Cardiac septum (tissue), 1 donor: ENCODE results near the gene CCDC122. TPM values are rescaled to one million over a fixed set of nuclear protein-coding genes. Genes with fewer than 3 reads are reported as not detected.

Experiments
- DNase-seq: peaks from one replicate; pipeline ENCODE4 v3.0.0-alpha.2; 2020; ENCODE audit warnings: low spot score
- intact Hi-C: fragments of 100-400 bp; cut with DNase I; formaldehyde crosslinking; loops from one replicate; pipeline ENCODE4 v1.14.0; 2022
- total RNA-seq: library from RNA; stranded (reverse); fragmentation: NEBNext Ultra II Directional; extraction: Animal tissue kit (Norgen Biotek cat#: 25700); gene quantifications from one replicate; pipeline ENCODE4 v1.2.1, GENCODE V29; 2021
- donor health status: DM: no; HTN: no; CAD: no.

The CCDC122 gene
- total RNA-seq, 1 donor from 2014 or later = 8.9 TPM

- no peak for DNase-seq
- intact Hi-C loops = no loop called here
Measured at GRCh38 chr13:43815204-43815603, 64.3 kb downstream of the CCDC122 start.

DNA sequence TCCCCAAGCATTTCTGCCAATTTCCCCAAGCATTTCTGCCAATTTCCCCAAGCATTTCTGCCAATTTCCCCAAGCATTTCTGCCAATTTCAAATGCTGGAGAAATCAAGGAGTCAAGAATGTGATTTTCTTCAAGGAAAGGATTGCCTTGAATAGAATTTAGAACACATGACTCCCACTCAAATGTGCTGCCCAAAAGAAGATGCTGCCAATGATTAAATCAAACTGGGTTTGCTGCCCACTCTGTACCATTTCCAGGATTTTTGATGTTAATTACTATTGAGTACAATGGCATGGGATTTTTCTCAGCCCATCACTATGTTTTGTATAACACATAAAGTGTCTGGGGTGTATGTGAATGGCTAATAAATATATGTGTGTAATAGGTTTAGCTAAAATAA, 70.9 kb downstream of the CCDC122 start:
- intact Hi-C loops = loop anchor here (5.0 to 10.0 kb wide), 2 partner anchors 69 to 614 kb away; partner anchors contain the start of genes CCDC122 and LACC1
- DNase-seq = no peak

DNA sequence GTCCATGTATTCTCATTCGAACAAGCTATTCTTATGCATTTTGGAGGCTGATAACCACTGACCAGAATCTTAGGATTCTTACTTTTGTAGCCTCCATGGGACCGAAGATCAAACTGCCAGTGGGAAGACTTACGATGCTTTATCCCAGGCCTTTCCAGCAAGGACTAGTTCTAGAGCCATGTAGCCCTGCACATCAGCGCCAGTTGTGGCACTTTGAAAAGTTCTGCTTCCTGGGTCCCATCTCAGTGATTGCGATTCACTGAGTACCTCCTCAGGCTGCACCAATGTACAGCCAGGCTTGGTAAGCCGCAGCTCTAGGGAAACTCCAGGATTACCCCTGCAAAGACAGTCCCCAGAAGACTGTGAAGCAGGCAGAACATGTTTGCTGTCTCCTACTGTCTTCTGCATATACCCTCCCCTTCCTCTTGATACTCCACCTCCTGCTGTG, 73.8 kb downstream of the CCDC122 start:
- DNase-seq = no peak
- intact Hi-C loops = loop anchor here (2.0 to 10.0 kb wide), 3 partner anchors 72 to 835 kb away; partner anchors contain the start of genes CCDC122 and LACC1

GRCh38 chr13:43805071-43805468, 74.5 kb downstream of the CCDC122 start:
- DNase-seq = no peak
- intact Hi-C loops = loop anchor here (2.0 to 10.0 kb wide), 3 partner anchors 72 to 834 kb away; partner anchors contain the start of genes CCDC122 and LACC1

GRCh38 chr13:43804461-43805070, 75.0 kb downstream of the CCDC122 start:
- intact Hi-C loops = loop anchor here (2.0 to 10.0 kb wide), 5 partner anchors 73 to 834 kb away; partner anchors contain the start of genes CCDC122 and LACC1
- DNase-seq = no peak

GRCh38 chr13:43802511-43802910, 77.0 kb downstream of the CCDC122 start:
- no peak for DNase-seq
- intact Hi-C loops = loop anchor here (5.0 to 10.0 kb wide), 3 partner anchors 495 to 715 kb away; no protein-coding TSS in a partner anchor

DNA sequence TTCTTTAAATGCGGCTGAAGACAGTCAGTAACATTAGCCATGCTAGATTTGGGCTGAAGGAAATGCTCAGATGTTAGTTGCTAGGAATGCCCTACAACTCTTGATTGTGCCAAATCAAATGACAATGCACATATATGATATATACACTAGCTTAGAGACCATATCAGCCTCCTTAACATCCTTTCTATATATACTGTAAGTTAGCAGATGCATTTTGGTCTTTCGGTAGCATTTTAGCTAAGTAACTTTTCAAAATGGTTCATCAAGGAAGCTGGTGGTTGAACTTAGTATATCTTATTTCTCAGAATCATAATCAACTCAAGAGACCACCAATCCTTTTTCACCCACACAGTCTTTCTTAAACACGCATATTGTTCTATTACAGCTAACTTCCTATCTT, 78.7 kb downstream of the CCDC122 start:
- intact Hi-C loops = loop anchor here (5.0 to 10.0 kb wide), 3 partner anchors 494 to 714 kb away; no protein-coding TSS in a partner anchor
- DNase-seq = no peak

GRCh38 chr13:43799191-43799590, 80.3 kb downstream of the CCDC122 start:
- DNase-seq = no peak
- intact Hi-C loops = no loop called here

DNA sequence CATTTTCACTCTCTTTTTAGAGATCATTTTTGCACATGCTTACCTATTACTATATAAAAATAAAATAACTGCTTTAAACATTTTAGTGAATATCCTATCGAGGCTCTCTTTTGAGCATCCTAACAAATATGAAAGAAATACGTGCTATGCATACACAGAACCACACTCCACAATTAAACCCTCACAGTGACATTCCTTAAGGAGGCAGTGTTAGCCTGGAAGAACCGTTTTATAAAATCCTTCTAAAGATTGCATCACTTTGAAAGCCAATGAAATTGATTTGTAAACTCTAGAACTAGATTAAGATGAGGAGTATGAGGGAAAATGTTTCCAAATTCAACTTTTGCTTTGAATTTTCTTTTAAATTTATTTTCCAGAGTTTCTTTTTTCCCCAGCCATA, 81.7 kb downstream of the CCDC122 start:
- no peak for DNase-seq
- intact Hi-C loops = no loop called here

- DNase-seq = no peak
- intact Hi-C loops = no loop called here
Measured at GRCh38 chr13:43797159-43797558, 82.4 kb downstream of the CCDC122 start.

DNA sequence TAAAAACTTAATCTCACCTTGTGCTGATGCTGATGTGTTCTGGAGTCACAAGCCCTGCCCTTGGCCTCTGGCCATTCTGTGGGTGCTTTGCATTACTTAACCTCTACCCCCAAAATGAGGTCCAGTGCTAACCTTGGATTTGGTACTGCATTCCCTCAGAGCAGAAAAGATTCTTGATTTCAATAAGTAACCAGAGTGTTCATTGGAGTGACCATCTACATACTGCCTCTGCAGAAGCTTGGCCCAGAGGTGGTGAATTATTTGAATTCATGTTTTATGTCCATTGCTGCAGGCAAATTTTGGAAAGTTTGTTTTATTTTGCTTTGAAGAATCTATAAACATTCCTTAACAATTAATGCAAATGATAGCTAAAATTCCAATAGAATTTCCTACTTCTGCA, 85.1 kb downstream of the CCDC122 start:
- intact Hi-C loops = no loop called here

DNA sequence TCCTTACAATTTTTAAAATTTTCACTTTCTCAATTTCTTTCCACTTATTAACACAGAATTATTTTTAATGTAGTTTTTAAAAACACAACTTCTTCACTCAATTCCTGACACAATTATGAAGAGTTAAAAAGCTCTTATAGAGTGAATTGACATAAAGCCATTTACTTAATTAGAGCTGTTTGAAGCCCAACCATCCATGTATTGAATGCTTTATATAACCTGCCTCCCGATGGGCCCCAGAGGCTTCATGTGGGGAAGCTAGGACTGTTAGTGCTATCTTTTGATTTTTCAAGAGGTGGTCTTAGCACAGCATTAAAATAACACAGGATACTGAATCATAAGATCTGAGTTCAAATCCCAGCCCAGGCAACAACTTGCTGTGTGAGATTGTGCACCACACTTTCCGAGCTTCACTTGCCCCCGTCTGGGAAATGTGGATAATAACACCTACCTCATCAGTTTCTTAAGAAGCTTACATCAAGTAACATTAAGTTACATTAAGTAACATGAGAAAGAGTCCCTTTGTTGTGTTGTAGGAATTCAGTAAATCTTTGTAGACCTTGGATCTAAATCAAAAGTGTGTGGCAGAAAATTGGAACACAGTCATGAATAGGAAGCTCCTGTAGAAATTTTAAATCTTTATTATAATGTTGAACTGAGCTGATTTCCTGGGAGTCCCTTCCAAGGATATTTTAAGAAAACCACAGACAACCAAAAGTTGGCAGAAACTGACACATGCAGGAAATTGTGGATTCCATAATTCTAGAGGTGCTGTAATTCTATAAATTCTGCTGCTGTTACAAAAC, 87.3 kb downstream of the CCDC122 start:
- intact Hi-C loops = no loop called here
- DNase-seq = no peak

More for the DNA sequence above, 85.1 kb downstream of the CCDC122 start:
- DNase-seq = no peak

DNA sequence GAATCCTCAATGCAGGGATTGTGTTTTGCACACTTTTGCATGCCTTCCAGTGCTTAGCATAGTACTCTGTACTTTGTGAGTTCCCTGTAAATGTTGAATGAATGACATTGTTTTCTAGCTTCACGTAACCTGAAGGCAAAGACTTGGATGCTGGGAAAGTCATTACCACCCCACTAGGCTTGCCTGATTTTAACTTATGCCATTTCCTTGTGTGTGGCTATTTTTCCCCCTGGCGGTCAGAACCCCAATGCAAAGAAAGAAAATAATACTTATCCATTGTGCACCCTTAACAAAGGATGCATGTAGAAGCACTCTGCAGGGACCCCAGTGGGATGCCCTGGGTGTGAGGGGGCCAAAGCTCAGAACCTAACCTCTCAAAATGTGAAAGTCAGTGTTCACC, 91.5 kb downstream of the CCDC122 start:
- intact Hi-C loops = loop anchor here (5.0 kb wide), 2 partner anchors 101 to 481 kb away; no protein-coding TSS in a partner anchor
- no peak for DNase-seq

DNA sequence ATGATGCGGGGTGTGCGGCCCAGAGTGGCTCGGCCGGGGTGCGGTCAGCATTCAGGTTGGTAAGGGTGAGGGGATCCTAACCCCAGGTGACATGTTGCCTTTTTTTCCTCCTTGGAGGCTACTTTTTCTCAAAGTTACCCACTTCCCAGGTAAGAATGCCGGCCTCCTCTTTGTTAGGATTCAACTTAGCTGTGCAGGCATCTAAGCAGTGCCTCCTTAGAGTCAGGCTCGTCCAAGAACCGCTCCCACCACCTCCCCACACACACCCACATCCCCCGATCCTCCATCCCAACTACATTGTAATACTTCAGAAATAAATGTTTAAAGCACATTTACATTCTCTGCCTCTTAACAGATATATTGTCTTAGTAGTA, 92.0 kb downstream of the CCDC122 start:
- intact Hi-C loops = loop anchor here (5.0 kb wide), 2 partner anchors 100 to 480 kb away; no protein-coding TSS in a partner anchor
- DNase-seq = no peak

GRCh38 chr13:43786766-43787517, 92.6 kb downstream of the CCDC122 start, which contains the start of gene ENOX1:
TSS of gene ENOX1 (minus strand) at chr13:43786972.
- peak; percentile 81 for DNase-seq
- intact Hi-C loops = loop anchor here (5.0 kb wide), 2 partner anchors 100 to 480 kb away; no protein-coding TSS in a partner anchor

DNA sequence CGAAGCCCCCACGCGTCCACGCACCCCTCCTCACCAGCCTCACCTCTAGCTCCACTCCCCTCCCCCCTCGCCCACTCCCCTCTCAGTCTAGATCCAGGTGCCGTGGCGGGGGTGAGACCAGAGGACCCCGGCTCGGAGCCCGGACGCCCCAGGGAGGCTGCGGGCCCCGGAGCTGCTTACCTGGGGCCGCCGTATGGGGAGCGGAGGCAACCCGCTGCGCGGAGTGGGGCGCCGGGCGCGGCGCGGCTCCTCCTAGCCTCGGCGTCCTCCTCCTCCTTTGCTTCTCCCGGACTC, 93.1 kb downstream of the CCDC122 start:
- no peak for DNase-seq
- intact Hi-C loops = loop anchor here (5.0 kb wide), 2 partner anchors 99 to 479 kb away; no protein-coding TSS in a partner anchor
